ENCODE results near the gene AGTRAP.

- TF ChIP-seq EZH2 (IDR thresholded peaks at IDR 0.05; ENCODE audit: borderline replicate concordance) (no peak), CTCF (IDR thresholded peaks at IDR 0.05; ENCODE audit: poor library complexity) (peak; percentile 99)
These were observed 16.5 kb upstream of the AGTRAP start for GRCh38 chr1:11719313-11720032.

Measured in hepatocyte (in vitro differentiated cells).